Measurements from ENCODE around the gene C15orf40.
"Not testable (repeated sequence)": the region's sequence is repeated elsewhere in the genome, so short reads cannot be mapped to it uniquely, and the experiment has no call there.

Gene C15orf40

GRCh38 chr15:82950746-82951370, 60.6 kb downstream of the C15orf40 start:
- DNase-seq: no peak

GRCh38 chr15:82950295-82950694, 61.1 kb downstream of the C15orf40 start:
- no peak for DNase-seq

GRCh38 chr15:82946155-82946701, 65.2 kb downstream of the C15orf40 start:
- DNase-seq: no peak

- DNase-seq: no peak
Observed at GRCh38 chr15:82945326-82945725, 66.1 kb downstream of the C15orf40 start.

GRCh38 chr15:82944821-82945220, 66.6 kb downstream of the C15orf40 start:
- no peak for DNase-seq

- DNase-seq: no peak
Observed at GRCh38 chr15:82944056-82944455, 67.4 kb downstream of the C15orf40 start.

- DNase-seq: no peak
Observed at GRCh38 chr15:82943176-82943575, 68.3 kb downstream of the C15orf40 start.

GRCh38 chr15:82942691-82943090, 68.7 kb downstream of the C15orf40 start:
- DNase-seq: no peak

- not testable (repeated sequence) for DNase-seq
Observed at GRCh38 chr15:82939678-82940077, 71.8 kb downstream of the C15orf40 start.
